GM20000 (cell line): ENCODE results near the gene MAP1A.

Experiments
- DNase-seq: peaks from one replicate; pipeline ENCODE4 v3.0.0; 2012; ENCODE audit warnings: low spot score
- TF ChIP-seq, protein P1 (sequence below): IDR thresholded peaks from 2 replicates; pipeline ENCODE4 v1.5.1; 2012; ENCODE audit warnings: mild to moderate bottlenecking, control low read depth; ENCODE audit errors: extremely low read depth, missing control alignments

MAP1A gene

DNA sequence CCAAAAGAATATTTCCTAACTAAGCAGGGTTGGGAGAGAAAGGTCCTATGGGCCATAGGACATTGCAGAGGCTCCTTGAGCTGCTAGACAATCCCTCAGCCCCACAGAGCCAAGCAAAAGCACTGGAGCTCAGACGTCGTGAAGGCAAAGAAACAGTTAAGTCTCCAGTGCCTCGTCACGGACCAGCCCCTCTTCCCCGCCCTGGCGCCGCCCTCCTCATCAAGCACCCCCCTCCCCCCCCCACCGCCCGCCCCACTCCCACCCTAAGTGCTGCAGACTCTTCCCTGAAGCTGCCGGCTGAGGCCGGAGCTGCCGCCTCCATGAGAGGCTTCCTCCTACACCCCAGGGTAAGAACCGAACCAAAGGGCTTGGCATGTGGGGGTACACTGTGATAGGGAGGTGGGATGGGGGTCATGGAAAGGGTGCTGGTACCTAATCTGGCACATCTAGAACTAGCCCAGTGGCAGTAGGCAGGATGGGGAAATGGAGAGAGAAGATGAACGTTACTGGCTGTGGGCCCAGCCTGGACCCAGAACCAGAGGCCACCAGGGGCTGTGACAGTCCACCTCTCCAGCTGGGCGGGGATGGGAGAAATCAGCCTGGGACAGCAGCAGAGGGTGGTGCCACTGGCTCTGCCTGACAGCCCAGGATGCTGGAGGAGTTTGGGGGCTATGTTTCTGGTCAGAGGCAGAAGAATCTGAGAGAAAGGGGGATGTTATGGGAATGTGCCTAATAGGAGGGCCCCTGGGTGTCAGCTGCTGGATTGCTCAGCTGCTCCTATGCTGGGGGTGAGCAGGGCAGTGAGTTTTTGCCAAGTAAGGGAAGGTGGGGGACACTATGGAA, at the start of gene MAP1A:
Gene MAP1A (plus strand): TSS at position 255 of the 843 bp plus-strand sequence. CDS start 3,866 bp downstream, outside the sequence.
- TF ChIP-seq, protein P1, sequence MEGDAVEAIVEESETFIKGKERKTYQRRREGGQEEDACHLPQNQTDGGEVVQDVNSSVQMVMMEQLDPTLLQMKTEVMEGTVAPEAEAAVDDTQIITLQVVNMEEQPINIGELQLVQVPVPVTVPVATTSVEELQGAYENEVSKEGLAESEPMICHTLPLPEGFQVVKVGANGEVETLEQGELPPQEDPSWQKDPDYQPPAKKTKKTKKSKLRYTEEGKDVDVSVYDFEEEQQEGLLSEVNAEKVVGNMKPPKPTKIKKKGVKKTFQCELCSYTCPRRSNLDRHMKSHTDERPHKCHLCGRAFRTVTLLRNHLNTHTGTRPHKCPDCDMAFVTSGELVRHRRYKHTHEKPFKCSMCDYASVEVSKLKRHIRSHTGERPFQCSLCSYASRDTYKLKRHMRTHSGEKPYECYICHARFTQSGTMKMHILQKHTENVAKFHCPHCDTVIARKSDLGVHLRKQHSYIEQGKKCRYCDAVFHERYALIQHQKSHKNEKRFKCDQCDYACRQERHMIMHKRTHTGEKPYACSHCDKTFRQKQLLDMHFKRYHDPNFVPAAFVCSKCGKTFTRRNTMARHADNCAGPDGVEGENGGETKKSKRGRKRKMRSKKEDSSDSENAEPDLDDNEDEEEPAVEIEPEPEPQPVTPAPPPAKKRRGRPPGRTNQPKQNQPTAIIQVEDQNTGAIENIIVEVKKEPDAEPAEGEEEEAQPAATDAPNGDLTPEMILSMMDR: no peak
- DNase-seq: no peak

GRCh38 chr15:43469867-43470266, 47.5 kb upstream of the MAP1A start:
- TF ChIP-seq, protein P1: no peak
- DNase-seq: no peak

DNA sequence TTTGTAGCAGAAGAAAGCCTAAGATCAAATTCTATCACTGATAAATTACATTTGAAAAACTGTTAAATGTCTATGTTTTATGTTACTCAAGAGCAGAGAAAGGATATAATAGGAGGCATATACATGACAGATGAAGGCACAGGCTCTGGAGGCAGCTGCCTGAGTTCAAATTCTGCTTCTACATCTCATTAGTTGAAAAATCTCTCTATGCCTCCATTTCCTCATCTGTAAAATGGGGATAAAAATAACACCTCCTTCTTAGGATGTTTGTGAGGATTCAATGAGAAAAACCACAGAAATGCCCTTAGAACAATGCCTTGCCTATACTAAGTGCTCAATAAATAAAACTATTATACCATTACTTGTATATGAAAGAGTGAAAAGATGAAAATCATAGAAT, 45.4 kb upstream of the MAP1A start:
- TF ChIP-seq, protein P1: no peak
- no peak for DNase-seq

- DNase-seq: no peak
- TF ChIP-seq, protein P1: no peak
Measured at GRCh38 chr15:43473885-43474284, 43.5 kb upstream of the MAP1A start.

- TF ChIP-seq, protein P1: peak; percentile 31
- no peak for DNase-seq
Measured at GRCh38 chr15:43483297-43484128, 33.9 kb upstream of the MAP1A start.

- DNase-seq: no peak
- TF ChIP-seq, protein P1: no peak
Measured at GRCh38 chr15:43484455-43484854, 33.0 kb upstream of the MAP1A start.

DNA sequence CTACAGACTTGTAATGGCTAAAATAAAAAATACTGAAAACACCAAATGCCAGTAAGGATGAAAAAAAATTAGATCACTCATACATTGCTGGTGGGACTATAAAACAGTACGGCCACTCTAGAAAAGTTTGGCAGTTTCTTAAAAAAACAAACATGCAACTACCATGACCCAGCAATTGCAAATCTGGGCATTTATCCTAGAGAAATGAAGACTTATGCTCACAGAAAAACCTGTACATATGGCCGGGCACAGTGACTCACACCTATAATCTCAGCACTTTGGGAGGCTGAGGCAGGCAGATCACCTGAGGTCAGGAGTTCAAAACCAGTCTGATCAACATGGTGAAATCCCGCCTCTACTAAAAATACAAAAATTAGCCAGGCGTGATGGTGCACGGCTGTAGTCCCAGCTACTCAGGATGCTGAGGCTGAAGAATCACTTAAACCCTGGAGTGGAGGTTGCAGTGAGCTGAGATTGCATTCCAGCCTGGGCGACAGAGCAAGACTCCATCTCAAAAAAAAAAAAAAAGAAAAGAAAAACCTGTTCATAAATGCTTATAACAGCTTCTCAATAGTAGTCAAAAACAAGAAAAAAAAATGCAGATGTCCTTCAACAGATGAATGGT, 30.0 kb upstream of the MAP1A start:
- DNase-seq: no peak
- TF ChIP-seq, protein P1: no peak
